ENCODE measurements around the gene RPL15.

RPL15 gene

GRCh38 chr3:23961913-23962312 lies 45.0 kb downstream of the RPL15 start:
- DNase-seq (ENCODE audit: low spot score), result no peak

- no peak for DNase-seq (ENCODE audit: low spot score)
Observed at GRCh38 chr3:23964537-23965235, 47.8 kb downstream of the RPL15 start.

- DNase-seq (ENCODE audit: low spot score), result no peak
Observed at GRCh38 chr3:23966328-23966727, 49.4 kb downstream of the RPL15 start.

- DNase-seq (ENCODE audit: low spot score), result no peak
Observed at GRCh38 chr3:23968463-23969184, 51.7 kb downstream of the RPL15 start.

GRCh38 chr3:23969393-23969792 lies 52.5 kb downstream of the RPL15 start:
- DNase-seq (ENCODE audit: low spot score), result no peak

Data from ecto neural progenitor cell (in vitro differentiated cells).